Activated CD8-positive, alpha-beta T cell treated with anti-CD3 and anti-CD28 coated beads, Interleukin-2, amount 10 ng/mL, durations not matched to agents 7 days and 5 days (primary cell): ENCODE measurements around the gene PISD. TPM values are rescaled to one million over a fixed set of nuclear protein-coding genes. Genes with fewer than 3 reads are reported as not detected.
"Not testable (repeated sequence)": the region's sequence is repeated elsewhere in the genome, so short reads cannot be mapped to it uniquely, and the experiment has no call there.

Source experiments
- ATAC-seq: fragments of 150-1000 bp; cut with Tn5 transposase; one replicate; pipeline ENCODE4 v1.10.0; 2021; ENCODE audit warnings: moderate library complexity
- CTCF ChIA-PET: fragments of 350-600 bp; sonication (Branson Sonifier 250); formaldehyde crosslinking; loops from one replicate; lab custom pipeline; 2021; ENCODE audit warnings: antibody characterized with exemption; lab: Charles Lee
- POLR2A ChIA-PET: fragments of 350-600 bp; sonication (Branson Sonifier 250); formaldehyde crosslinking; loops from one replicate; lab custom pipeline; 2021; ENCODE audit warnings: antibody characterized with exemption; lab: Charles Lee
- DNase-seq: peaks from one replicate; pipeline ENCODE4 v3.0.0-alpha.2; 2020
- H3K27ac Mint-ChIP-seq: one replicate; pipeline ENCODE4 v1.8.0; 2021; ENCODE audit warnings: mild to moderate bottlenecking, mixed read lengths
- H3K27me3 Mint-ChIP-seq: one replicate; pipeline ENCODE4 v1.8.0; 2021; ENCODE audit warnings: low read depth, mixed read lengths
- H3K36me3 Mint-ChIP-seq: one replicate; pipeline ENCODE4 v1.8.0; 2021; ENCODE audit warnings: low read depth, mixed read lengths
- H3K4me1 Mint-ChIP-seq: one replicate; pipeline ENCODE4 v1.8.0; 2021; ENCODE audit warnings: low read depth, mixed read lengths
- H3K4me3 Mint-ChIP-seq: one replicate; pipeline ENCODE4 v1.8.0; 2021; ENCODE audit warnings: mild to moderate bottlenecking, mixed read lengths
- H3K9me3 Mint-ChIP-seq: one replicate; pipeline ENCODE4 v1.8.0; 2022; ENCODE audit warnings: mixed read lengths; ENCODE audit not compliant: insufficient read depth
- total RNA-seq, 2 experiments: library from RNA; stranded (reverse); gene quantifications; one replicate each; pipeline ENCODE4 v1.2.3, GENCODE V29; 2021

The PISD gene
- total RNA-seq, 2 experiments from 2014 or later, result 28.8 to 29.2 TPM

GRCh38 chr22:31604746-31605705, 57.0 kb downstream of the PISD start:
- Mint-ChIP-seq H3K4me3 (no peak overlapping the region), H3K27ac (peak overlapping the region; percentile 17), H3K4me1 (no peaks in the 10 kb centered on the region), H3K9me3 (no peaks in the 10 kb centered on the region), H3K36me3 (peaks cover 38% of the 10 kb centered on the region), H3K27me3 (no peaks in the 10 kb centered on the region)
- DNase-seq, result no peak
- CTCF ChIA-PET, result no interaction called here
- POLR2A ChIA-PET, result interaction anchor here (1.0 kb wide), 1 partner anchor 25 kb away, joined by 3 read pairs; no protein-coding TSS in a partner anchor
- no peak for ATAC-seq

DNA sequence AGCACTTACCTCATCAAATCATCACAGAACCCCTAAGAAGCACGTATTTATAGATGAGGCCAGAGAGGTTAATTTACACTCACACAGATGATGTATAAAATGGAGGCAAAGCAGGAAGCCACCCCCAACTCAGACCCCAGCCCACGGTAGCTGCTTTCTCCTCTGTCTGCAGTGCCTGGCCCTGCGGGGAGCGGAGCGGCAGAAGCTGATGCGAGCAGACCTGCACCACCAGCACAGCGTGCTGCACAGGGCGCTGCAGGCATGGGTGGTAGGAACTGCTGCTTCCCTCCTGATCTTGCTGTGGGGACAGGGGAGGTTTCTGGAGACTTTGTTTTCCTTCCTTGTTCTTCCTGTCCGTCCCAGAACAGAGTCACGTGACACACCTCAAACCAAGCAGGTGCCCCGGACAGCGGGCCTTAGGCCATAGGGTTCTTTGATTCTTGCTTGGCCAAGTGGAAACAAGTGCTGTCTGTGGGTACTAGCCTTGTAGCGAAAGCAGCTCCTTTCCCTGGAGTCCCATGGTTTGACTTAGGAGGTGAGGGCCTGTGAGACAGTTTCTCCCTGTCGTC, 57.8 kb downstream of the PISD start:
- Mint-ChIP-seq H3K36me3 (peaks cover 35% of the 10 kb centered on the region), H3K27me3 (no peaks in the 10 kb centered on the region), H3K4me1 (no peaks in the 10 kb centered on the region), H3K9me3 (no peaks in the 10 kb centered on the region), H3K4me3 (no peak overlapping the region), H3K27ac (no peak overlapping the region)
- ChIA-PET CTCF (no interaction called here), POLR2A (no interaction called here)
- ATAC-seq, result no peak
- DNase-seq, result no peak

GRCh38 chr22:31603574-31603973, 58.4 kb downstream of the PISD start:
- no peak overlapping the region for H3K4me3 Mint-ChIP-seq
- H3K27ac Mint-ChIP-seq, result no peak overlapping the region
- ChIA-PET POLR2A (no interaction called here), CTCF (interaction anchor here (0.9 kb wide), 1 partner anchor 257 kb away, joined by 3 read pairs; the partner anchor contains the start of gene PATZ1)
- no peak for ATAC-seq
- peaks cover 34% of the 10 kb centered on the region for H3K36me3 Mint-ChIP-seq
- no peaks in the 10 kb centered on the region for H3K4me1 Mint-ChIP-seq
- no peaks in the 10 kb centered on the region for H3K9me3 Mint-ChIP-seq
- no peaks in the 10 kb centered on the region for H3K27me3 Mint-ChIP-seq
- DNase-seq, result no peak

GRCh38 chr22:31603081-31603525, 58.9 kb downstream of the PISD start:
- ChIA-PET POLR2A (no interaction called here), CTCF (interaction anchor here (0.9 kb wide), 1 partner anchor 257 kb away, joined by 3 read pairs; the partner anchor contains the start of gene PATZ1)
- no peaks in the 10 kb centered on the region for H3K27me3 Mint-ChIP-seq
- ATAC-seq (no peak), DNase-seq (no peak)
- H3K36me3 Mint-ChIP-seq, result peaks cover 32% of the 10 kb centered on the region
- H3K4me3 Mint-ChIP-seq, result no peak overlapping the region
- no peaks in the 10 kb centered on the region for H3K9me3 Mint-ChIP-seq
- H3K27ac Mint-ChIP-seq, result no peak overlapping the region
- H3K4me1 Mint-ChIP-seq, result no peaks in the 10 kb centered on the region

DNA sequence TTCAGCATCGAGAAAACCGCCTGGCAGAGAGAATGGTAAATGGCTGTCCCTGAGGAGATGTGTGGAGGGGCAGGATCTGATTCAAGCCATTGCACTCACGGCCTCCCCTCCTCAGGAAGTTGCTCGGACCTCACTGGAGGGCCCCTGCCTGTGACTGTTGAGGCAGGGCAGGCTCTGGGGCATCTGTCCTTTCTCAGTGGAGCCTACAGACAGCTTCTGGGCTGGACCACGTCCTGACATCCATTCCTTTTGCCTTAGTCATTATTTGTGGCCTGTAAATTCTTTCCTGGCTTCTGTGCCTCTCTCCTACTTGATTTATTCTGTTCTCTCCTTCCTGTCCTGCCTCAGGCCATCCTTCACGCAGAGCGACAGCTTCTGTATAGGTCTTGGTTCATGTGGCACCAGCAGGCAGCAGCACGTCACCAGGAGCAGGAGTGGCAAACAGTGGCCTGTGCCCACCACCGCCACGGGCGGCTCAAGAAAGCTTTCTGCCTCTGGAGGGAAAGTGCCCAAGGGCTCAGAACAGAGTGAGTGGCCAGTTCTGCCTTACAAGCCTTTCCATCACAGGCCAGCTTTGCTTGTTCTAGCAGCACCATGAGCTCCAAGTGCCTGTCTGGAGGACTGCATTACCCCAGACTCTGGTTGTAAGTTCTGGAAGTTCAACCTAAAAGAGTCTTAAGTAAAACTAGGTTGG, 59.6 kb downstream of the PISD start:
- Mint-ChIP-seq H3K27me3 (no peaks in the 10 kb centered on the region), H3K4me1 (no peaks in the 10 kb centered on the region), H3K9me3 (no peaks in the 10 kb centered on the region), H3K4me3 (no peak overlapping the region), H3K27ac (peak overlapping the region; percentile 8), H3K36me3 (peaks cover 32% of the 10 kb centered on the region)
- no peak for DNase-seq
- ATAC-seq, result no peak
- CTCF ChIA-PET, result no interaction called here
- POLR2A ChIA-PET, result no interaction called here

DNA sequence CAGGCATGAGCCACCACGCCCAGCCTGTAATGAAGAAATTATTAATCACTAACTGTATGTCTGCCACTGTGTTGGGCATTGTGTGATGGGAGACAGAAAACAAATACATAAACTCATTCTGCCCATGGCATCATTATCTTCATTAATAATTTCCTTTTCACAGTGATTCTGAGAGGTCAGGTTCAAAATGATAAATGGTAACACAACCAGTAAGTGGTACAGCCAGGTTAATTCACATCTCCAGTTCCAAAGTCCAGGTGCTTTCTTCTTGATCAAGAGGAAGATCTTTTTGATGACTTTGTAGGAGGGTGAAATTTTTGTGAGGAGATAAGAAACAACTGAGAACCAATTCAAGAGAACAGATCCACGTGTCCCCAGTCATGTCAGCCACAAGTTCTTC, 66.7 kb downstream of the PISD start:
- Mint-ChIP-seq H3K36me3 (peaks cover 15% of the 10 kb centered on the region), H3K4me3 (no peak overlapping the region), H3K4me1 (no peaks in the 10 kb centered on the region), H3K27me3 (no peaks in the 10 kb centered on the region), H3K9me3 (no peaks in the 10 kb centered on the region), H3K27ac (peak overlapping the region; percentile 9)
- ATAC-seq (no peak), DNase-seq (no peak)
- ChIA-PET POLR2A (no interaction called here), CTCF (interaction anchor here (1.5 kb wide), 1 partner anchor 39 kb away, joined by 5 read pairs; no protein-coding TSS in a partner anchor)

DNA sequence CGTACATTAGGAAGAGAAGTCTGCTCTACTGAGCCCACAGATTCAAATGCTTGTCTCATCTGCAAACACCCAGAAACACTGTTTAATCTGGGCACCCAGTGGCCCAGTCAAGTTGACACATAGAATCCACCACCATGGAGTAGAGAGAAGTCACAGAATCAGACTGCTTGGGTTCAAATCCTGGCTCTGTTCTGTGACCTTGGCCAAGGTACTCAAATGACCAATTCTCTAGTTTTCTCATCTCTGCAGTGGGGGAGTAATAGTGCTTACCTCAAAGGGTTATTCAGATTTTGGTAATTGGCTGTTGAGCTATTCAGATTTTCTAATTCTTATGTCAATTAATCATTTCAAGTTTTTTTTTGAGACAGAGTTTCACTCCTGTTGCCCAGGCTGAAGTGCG, 71.9 kb downstream of the PISD start:
- H3K27ac Mint-ChIP-seq, DNase-seq, CTCF ChIA-PET, H3K27me3 Mint-ChIP-seq, POLR2A ChIA-PET, H3K4me1 Mint-ChIP-seq, H3K9me3 Mint-ChIP-seq, ATAC-seq, H3K4me3 Mint-ChIP-seq: not testable (repeated sequence)
- H3K36me3 Mint-ChIP-seq, result peaks cover 42% of the 10 kb centered on the region

DNA sequence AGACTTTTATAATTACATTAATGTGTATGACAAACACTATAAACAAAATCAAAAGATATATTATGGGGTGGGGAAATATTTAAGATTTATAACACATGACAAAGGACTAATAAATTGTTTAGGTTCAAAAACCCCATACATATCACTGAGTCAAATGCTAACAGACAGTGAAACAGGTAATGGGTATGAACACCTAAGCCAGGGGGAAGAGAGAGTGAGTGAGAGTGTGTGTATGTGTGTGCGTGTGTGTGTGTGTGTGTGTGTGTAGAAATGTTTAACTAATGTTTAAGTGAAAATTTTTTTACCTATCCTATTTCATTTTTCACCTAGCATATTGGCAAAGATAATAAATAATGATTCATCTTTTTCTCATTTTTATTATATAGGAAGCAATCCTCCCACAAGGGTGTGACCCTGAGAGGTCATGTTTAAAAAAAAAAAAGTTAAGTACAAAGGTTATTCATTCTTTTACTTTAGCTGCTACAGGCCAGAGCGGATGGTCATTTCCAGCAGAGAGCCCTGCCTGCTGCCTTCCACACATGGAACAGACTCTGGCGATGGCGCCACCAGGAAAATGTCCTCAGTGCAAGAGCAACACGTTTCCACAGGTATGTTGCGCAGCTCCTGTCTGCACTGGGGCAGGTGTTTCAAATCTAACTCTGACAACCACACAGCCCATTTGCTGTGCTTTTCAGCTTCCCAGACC, 72.9 kb downstream of the PISD start:
- Mint-ChIP-seq H3K4me1 (peaks cover 17% of the 10 kb centered on the region), H3K27ac (peak overlapping the region; percentile 27), H3K27me3 (no peaks in the 10 kb centered on the region), H3K9me3 (no peaks in the 10 kb centered on the region), H3K4me3 (no peak overlapping the region), H3K36me3 (peaks cover 50% of the 10 kb centered on the region)
- ChIA-PET CTCF (interaction anchor here (0.6 kb wide), 1 partner anchor 48 kb away, joined by 3 read pairs; no protein-coding TSS in a partner anchor), POLR2A (interaction anchor here (0.6 kb wide), 1 partner anchor 1016 kb away, joined by 3 read pairs; no protein-coding TSS in a partner anchor)
- ATAC-seq, result no peak
- DNase-seq, result no peak

DNA sequence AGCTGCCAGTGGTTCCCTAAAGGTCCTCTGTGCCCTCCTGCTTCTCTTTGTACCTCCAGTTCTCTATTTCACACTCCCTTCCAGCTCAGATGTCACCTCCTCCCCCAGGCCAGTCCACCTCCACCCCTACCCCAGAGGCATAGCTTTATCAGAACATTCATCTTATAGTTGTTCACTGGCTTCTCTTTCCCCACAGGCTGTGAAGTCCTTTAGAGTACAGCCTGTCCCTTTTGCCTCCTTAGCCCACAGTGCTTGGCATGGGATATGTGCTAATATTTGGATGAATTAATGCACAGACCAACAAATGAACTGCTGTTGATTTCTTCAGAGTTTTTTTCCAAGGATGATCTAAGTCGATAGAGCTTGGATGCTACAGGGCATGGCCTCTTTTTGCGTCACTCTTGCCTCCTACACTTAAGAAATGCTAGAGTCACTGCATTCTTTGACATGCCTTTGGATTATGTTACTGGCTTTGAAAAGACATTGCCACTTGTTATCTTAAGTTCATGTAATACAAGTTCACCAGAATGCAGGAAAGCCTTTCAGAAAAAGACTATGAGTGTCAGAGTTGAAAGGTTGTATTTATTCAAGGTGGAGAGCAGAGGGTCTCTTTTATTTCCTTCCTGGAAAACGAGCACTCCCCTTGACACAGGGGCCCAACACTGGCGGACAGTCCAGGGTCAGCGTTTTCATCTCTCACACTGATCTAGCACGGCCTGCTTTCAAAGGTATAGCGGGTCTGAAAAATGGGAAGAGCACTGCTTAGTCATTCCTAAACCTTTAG, 75.7 kb downstream of the PISD start:
- Mint-ChIP-seq H3K27me3 (no peaks in the 10 kb centered on the region), H3K27ac (peak overlapping the region; percentile 54), H3K9me3 (no peaks in the 10 kb centered on the region), H3K36me3 (peaks cover 61% of the 10 kb centered on the region), H3K4me1 (peaks cover 35% of the 10 kb centered on the region), H3K4me3 (no peak overlapping the region)
- DNase-seq (no peak), ATAC-seq (no peak)
- ChIA-PET POLR2A (no interaction called here), CTCF (no interaction called here)

DNA sequence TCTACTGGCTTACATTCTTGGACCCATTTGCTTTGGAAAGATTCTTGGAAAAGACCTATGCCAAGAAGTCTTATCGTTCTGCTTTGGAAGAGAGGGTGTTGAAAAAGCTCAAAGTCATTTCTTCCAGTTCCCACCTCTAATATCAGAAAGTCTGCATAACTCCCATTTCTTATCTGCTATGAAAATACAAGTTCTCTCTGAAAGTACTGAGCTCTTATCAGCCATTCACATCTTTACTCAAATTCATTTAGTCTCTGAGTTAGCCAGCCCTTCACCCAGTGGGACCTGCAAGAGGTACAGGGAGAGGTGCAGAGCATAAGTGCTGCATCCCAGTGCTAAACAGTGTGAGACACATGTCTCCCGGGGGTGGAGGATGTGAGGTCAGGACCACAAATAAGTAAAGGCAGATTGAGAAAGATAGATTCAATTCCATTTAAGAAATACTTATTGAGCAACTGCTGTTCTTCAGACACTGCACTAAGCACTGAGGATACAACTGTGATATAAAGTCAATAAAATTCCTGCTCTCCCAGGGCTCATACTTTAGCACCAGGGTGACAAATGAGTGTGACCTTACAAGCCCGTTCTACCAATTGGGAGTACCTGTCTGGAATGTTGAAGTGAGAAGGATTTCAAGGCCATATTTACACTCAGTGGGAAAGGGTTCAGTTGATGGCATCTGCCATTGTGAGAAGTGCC, 76.7 kb downstream of the PISD start:
- DNase-seq (no peak), ATAC-seq (no peak)
- Mint-ChIP-seq H3K27ac (peak overlapping the region; percentile 48), H3K9me3 (no peaks in the 10 kb centered on the region), H3K4me3 (no peak overlapping the region), H3K4me1 (peaks cover 35% of the 10 kb centered on the region), H3K27me3 (no peaks in the 10 kb centered on the region), H3K36me3 (peaks cover 58% of the 10 kb centered on the region)
- POLR2A ChIA-PET, result no interaction called here
- CTCF ChIA-PET, result interaction anchor here (1.6 to 1.9 kb wide), 2 partner anchors 14 to 29 kb away, joined by 4 to 5 read pairs; no protein-coding TSS in a partner anchor
